ENCODE measurements around the gene SLC19A1.

GRCh38 chr21:45556302-45556644 lies 14.0 kb upstream of the SLC19A1 start:
- TF ChIP-seq POLR2A (IDR thresholded peaks at IDR 0.05) (no peak), CTCF (IDR thresholded peaks at IDR 0.05) (no peak)
